DMS53 (cell line): ENCODE data around the gene PYROXD2.

Source experiments
- DNase-seq: peaks from one replicate; lab custom pipeline; 2025; lab: John Stamatoyannopoulos, UW

Gene PYROXD2

GRCh38 chr10:98433881-98434732 is 19.1 kb upstream of the PYROXD2 start:
- no peak for DNase-seq

DNA sequence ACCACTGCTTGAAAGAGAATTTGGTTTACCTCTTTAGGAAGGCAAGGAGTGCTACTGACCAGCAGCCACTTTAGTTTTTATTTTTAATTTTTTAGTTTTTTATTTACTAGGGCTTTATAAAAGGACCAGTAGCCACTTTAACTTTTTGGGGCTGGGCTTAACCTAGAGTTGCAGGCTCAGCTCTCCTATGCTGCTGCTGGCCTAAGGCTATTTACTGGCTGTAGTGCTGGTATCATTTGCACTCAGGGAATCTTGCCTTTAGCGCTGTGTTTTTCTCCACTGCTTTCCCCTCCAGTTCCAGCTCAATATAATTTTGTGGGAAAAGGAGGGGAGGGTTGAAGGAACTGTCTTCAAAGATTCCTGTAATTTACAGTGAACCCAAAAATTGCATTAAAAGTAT is 18.4 kb upstream of the PYROXD2 start:
- no peak for DNase-seq

- DNase-seq = no peak
Observed at GRCh38 chr10:98432330-98432729, 17.3 kb upstream of the PYROXD2 start.

GRCh38 chr10:98431016-98431415 is 16.0 kb upstream of the PYROXD2 start:
- DNase-seq = no peak

DNA sequence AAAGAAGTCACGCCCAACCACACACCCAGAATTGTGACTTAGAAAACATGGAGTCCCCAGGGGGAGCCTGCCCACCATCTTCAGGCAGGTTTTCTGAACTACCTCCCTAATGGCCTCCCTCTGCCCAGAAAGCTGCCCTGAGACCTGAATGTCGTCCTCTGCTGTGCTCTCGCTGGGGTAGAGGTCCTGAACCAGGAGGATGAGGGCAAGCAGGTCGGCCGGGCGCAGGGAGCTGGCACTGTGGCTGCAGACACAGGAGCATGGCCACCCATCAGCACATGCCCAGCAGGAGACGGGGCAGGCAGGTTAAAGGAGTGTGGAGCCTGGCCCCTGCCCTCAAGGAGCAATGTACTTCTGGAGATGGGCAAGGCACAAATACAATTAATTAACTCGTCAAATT is 15.4 kb upstream of the PYROXD2 start:
- DNase-seq = no peak

DNA sequence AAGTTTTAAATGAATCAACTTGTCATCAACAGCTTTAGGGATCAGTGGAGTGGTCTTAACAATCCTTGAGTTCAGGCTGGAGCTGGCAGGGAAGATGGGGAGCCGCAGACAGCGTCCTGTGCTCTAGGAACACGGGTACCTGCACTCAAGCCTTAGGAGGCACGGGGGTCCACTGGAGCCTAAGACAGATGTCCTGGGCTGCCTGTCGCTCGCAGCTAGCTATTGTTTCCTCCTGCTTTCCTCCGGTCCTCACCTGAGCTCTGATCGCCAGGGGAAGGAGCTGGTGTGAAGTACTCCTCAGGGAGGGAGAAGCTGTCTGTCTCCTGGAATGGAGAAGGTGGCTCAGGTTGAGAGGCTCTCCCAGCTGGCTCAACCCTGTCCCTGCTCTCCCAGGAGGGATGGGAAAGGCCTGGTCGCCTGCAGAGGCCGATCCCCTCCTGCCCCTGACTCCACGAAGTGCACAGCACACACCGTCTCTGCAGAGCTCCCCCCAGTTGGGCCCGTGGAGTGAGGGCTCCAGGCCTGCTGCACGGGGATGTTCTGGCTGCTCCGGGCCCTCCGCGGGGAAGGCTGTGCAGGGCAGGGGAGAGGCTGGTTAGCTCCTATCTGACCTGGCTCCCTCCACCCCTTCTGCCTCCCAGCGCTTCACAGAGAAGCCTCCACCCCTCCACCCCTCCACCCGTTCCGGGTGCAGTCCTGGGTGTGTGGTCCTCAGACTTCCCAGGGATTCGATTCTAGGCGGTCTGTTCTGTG is 14.5 kb upstream of the PYROXD2 start:
- DNase-seq = no peak

DNA sequence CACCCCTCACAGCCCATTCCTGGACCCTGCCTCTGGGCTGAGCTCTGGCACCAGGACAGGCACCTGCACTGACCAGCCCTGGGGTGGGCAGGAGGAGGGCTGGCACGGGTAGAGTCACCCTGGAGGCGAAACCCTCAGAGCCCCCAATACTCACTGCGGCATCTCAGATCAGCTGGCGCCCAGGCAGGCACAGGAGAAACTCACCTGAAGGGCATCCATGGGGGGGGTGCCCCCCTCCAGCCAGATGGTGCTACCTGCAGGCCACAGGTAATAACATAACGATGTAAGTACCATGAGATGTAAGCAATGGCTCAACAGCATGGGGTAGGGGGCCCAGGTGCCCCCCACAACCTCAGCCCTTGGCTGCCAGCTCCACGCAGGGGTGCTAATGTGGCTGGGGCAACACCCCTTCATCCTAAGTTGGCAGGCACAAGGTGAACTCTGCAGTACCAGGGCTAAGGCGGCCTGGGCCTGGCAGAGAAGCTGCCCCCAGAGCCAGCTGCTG is 12.1 kb upstream of the PYROXD2 start:
- no peak for DNase-seq

DNA sequence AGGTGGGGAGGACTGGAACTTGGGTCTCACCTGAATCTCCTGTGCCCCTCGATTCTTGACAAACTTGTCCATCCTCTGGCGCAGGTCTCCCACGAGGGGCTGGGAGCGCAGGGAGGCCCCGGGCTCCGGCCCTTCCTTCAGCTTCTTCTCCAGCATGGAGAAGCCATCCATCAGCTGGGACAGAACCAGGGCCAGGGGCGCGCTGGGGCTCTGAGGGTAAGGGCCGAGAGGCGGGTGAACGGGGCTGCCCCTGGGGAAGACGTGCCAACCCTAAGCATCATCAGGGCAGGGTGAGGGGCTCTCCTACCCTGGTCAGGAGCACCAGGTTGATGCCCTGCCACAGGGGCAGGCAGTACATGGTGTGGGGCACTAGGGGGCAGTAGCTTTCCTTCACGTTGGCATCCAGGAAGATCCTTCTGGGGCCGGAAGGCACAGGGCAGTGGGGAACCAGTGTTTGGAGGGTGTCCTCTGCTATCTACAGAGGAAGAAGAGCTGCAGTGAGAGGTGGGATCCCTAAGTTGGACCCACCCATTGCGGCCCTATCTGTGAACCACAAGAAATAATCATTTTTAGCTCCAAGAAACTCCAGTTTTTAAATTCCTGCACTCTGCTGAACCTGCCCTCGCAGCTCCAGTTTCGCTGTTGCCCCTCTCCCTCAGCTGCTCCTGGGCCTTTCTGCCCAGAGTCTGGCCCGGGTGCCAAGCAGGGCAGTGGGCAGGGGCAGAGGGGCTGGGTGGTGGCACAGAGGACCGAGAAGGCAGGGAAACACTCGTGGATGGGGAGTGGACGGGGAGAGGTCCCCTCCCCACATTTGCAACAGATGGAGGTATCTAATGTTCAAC is 10.8 kb upstream of the PYROXD2 start:
- DNase-seq = peak; percentile 73

- DNase-seq = no peak
Observed at GRCh38 chr10:98424295-98425254, 9.6 kb upstream of the PYROXD2 start.

DNA sequence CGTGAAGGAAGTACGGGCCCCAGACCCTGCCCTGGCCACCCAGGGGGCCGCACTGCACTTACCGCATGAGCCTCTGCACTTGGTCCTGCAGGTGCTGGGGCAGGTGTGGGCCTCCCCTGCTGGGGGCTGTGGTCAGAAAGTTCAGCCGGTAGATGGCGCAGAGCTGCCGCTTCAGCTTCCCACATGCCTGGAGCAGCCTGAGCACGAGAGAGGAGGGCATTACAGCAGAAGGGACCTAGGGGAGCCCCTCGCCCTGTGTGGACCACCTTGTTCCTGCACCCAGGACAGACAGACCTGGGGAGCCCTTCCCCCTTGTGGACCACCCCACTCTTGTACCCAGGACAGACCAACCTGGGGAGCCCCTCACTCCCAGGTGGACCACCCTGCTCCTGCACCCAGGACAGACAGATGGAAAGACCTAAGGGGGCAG is 8.7 kb upstream of the PYROXD2 start:
- DNase-seq = peak; percentile 34

DNA sequence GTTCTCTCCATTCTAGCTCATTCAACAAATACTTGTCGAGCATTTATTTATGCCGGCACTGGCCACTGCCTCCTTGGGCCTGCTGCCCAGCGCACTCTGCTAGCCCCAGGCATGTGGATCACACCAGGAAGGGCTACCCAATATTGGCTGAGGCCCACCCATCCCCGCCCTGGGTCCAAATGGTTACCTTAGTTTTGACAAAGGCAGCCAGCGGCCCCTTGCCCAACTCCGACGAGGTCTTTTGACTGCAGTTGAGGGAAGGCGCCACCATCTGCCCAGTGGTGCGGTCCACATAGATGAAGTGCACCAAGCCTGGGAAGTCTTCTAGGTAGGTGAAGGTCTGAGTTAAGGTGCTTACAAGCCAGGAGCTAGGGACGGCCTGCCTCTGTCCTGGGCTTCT is 7.2 kb upstream of the PYROXD2 start:
- DNase-seq = no peak

DNA sequence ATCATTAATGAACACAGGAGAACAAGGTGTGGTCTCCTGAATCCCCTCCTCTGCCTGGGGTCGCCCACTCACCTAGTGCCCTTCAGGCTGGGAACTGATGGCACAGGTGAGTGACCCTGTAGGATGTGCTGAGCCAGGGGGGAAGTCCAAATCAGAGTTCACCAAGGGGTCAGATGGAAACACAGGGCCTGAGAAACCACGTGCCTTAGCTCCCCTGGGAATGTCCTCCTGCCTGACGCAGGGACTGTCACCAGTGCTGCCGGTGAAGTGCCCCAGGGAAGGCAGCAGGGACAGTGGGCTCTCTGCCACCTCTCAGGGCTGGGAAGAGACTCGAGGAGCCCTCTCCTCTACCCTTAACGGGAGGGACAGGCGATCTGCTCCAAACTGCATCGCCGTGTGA is 5.8 kb upstream of the PYROXD2 start:
- no peak for DNase-seq

DNA sequence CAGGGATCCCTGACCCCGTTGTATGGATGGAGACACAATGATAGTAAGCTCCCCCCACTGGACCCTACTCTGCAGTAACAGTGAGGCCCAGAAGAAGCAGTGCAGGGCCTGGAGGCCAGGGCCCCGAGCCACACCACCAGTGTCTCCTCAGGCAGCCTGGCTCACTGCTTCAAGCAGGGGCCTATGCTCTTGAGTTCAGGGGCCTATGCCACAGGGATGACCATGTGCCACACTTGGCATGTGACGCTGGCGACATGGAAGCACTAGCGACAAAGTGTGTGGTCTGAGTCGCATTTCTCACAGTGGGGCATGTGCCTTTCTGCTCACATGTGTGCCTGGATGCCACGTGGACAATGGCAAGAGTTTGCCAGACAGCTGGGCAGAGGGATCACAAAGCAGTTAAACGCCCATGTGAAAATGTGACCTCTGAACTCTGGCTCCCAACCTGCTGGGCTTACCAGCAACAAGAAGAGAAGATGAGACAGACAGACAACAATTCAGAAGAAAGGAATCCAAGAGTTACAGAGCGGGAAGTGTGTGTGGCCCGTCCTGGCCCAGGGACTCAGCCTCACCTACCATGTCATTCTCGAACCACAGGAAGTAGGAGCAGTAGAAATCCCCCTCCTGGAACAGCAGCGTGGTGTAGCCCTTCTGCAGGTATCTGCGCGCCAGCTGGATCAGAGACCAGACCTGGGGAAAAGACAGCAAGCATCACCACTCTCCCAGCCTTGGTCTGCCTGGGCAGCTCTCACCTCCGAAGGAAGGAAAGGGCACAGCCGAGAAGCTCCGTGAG is 4.7 kb upstream of the PYROXD2 start:
- no peak for DNase-seq

DNA sequence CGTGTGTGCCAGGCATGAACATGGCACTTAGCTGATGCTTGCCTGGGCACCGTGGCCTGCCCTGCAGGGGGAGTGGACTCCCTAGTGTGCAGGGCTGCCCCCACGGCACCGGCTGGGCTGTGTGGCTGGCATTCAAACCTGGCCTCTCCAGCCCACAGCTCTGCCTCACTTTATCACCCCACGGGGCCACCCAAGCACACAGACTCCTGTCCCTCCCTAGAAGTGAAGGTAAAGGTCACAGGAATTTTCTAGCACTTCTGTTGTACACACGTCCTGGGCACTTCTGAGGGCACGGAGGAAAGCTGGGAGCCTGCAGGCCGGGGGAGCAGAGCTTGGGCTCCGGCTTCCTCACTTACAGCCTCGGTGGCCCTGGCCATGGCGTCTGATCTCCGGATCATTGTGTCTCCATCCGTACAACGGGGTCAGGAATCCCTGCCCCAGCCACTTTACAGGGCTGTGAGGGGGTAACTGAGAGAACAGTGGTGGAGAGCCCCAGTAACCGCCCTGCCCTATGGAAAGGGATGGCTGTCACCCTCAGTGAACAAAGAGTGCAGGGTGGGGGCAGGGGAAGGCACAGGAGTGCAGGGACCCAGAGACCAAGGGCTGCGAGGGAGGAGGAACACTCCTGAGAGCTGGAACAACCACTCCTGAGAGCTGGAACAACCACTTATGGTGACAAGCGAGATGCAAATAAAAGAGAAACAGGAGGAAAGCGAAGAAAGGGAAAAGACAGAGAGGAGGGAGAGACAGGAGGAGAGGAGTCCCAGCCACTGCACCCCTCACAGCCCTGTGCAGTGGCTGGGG is 3.9 kb upstream of the PYROXD2 start:
- no peak for DNase-seq

DNA sequence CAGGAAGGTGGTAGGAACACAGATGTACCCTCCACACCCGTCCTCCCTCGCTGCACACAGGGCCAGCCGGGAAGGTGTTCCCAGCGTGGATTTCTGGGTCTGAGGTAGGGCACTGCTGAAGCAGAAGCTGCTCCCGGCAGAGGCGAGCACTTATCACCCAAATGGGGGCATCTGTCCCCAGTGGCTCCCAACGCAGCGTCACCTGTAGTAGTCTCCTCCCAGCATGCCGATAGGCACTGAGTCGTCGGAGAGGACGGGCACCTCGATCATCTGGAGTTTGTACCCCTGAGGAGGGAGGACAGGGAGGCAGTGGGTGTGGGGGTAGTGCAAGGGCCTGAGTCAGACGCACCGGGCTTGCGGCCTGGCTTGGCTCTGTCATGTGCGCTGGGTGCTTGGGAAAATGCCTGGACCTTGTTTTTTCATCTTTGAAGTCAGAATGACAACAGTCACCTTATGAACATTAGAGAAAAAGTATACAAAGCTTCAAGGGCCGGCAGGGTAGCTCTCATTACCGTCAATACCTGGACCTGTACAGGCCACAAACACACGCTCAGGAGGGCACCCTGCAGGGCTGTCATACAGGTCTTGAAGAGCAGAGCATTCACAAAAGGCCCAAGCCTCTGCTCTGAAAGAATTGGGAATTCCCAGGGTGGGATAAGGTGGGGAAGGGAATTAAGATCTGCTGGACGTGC is 3.1 kb upstream of the PYROXD2 start:
- no peak for DNase-seq

DNA sequence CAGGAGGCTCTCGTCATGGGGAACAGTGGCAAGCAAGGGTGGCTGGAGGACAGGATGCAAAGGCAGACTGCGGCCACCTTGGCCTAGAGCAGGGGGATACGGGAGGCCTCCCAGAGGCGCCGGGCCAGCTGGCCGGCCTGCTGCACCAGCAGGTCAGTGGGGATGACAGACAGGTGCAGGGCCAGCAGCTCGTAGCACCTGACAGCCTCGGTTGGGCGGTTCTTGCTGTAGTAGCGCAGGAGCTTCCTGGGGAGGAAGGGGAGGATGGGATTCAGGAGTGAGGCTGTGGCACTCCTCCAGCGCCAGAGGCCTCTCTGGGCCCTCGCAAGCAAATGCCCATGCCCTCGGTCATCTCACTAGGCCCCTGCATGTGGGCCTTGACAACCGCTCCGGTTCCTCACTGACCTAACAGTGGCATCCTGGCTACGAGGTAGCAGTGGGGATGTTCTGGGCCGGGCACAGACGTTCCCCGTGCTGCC is 2.5 kb upstream of the PYROXD2 start:
- no peak for DNase-seq

DNA sequence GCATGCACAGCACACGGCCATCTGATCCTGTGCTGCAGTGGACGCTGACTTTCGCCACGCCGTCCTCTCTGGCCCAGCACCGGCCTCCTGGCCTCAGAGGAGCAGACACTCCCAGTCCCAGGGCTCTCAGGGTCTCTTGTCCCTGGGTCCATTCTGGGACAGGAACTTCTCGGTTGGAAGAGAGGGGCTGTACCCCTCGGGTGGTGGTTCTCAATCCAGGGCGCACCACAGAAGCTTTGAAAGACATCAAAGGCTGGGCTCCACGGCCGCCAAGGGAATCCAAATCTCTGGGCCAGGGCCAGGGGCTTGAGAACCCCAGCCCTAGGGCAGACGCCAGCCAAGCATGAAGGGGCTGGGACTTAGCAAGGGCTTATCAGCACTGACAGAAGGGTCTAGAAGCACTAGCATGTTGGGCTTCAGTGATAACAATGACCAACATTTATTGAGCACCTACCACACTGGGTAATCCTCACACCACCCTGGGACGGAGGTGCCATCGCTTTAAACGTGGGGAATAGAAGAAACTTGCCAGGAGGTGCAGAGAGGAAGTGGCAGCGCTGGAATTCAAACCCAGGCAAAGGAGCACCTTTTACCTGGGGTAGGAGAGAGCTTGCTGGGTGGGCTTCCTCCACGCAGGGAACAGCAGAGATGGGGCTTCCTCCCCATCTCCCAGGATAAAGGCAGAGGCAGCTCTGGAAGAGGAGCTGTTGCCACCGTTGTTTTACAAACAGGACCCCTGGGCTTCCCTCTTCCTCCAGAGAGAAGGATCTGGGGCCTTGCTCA is 1.8 kb upstream of the PYROXD2 start:
- DNase-seq = no peak

- no peak for DNase-seq
Observed at GRCh38 chr10:98415731-98416119, 743 bp upstream of the PYROXD2 start.
